Measurements from ENCODE around the gene NRTN.
"Not testable (repeated sequence)": the region's sequence is repeated elsewhere in the genome, so short reads cannot be mapped to it uniquely, and the experiment has no call there.

Gene NRTN

GRCh38 chr19:5851302-5851701, 46.4 kb downstream of the NRTN start, which contains the start of gene FUT3:
Gene FUT3, minus strand, starts transcription at chr19:5851449.
- H3K27me3 ChIP-seq (ENCODE audit: insufficient read depth, low read length): no peaks in the 10 kb centered on the region
- H2AK5ac ChIP-seq (ENCODE audit: low read length): no peak within 1 kb of the TSS
- H3K9me3 ChIP-seq (ENCODE audit: insufficient read depth, low read depth, low read length): no peaks in the 10 kb centered on the region
- WGBS (ENCODE audit: extremely low coverage, insufficient coverage, insufficient read length): no CpG with 5 or more reads among the region's 10 CpGs
- no peaks in the 10 kb centered on the region for H3K79me1 ChIP-seq (ENCODE audit: low read length)
- H3K23ac ChIP-seq (ENCODE audit: low read length): no peak within 1 kb of the TSS
- H2BK5ac ChIP-seq (ENCODE audit: low read depth, low read length, poor library complexity): no peak within 1 kb of the TSS
- no peak within 1 kb of the TSS for H3K4me3 ChIP-seq (ENCODE audit: low read depth, low read length)
- no peak within 1 kb of the TSS for H4K91ac ChIP-seq (ENCODE audit: low read depth, low read length)
- no peak within 1 kb of the TSS for H2BK12ac ChIP-seq (ENCODE audit: low read length)
- H3K14ac ChIP-seq (ENCODE audit: low read length): no peak within 1 kb of the TSS
- H3K4ac ChIP-seq (ENCODE audit: low read depth, low read length): no peak within 1 kb of the TSS
- no peak within 1 kb of the TSS for H4K8ac ChIP-seq (ENCODE audit: low read depth, low read length)
- H3K18ac ChIP-seq (ENCODE audit: low read length): no peak within 1 kb of the TSS
- no peak within 1 kb of the TSS for H4K12ac ChIP-seq (ENCODE audit: low read depth, low read length)
- H3K36me3 ChIP-seq (ENCODE audit: control insufficient read depth in 1 of 2, insufficient read depth in 2 of 2, low read length in 2 of 2): no peaks in the 10 kb centered on the region
- H3K4me1 ChIP-seq (ENCODE audit: control insufficient read depth in 1 of 2, insufficient read depth in 2 of 2, low read length in 2 of 2): no peaks in the 10 kb centered on the region
- no peaks in the 10 kb centered on the region for H3K79me2 ChIP-seq (ENCODE audit: control insufficient read depth, insufficient read depth, low read length, poor library complexity)
- H3K27ac ChIP-seq (ENCODE audit: low read depth, low read length): no peak within 1 kb of the TSS
- no peak for DNase-seq
- H3K4me2 ChIP-seq (ENCODE audit: low read length): no peak within 1 kb of the TSS
- H3K9ac ChIP-seq (ENCODE audit: low read length): no peak within 1 kb of the TSS
- H2BK120ac ChIP-seq (ENCODE audit: insufficient read depth, low read length, poor library complexity): no peak within 1 kb of the TSS
- no peak within 1 kb of the TSS for H2AFZ ChIP-seq (ENCODE audit: insufficient read depth, low read length, poor library complexity)

GRCh38 chr19:5854121-5854520, 49.3 kb downstream of the NRTN start:
- H2BK5ac ChIP-seq (ENCODE audit: low read depth, low read length, poor library complexity); H4K8ac ChIP-seq (ENCODE audit: low read depth, low read length); H3K4me3 ChIP-seq (ENCODE audit: low read depth, low read length); H3K79me2 ChIP-seq (ENCODE audit: control insufficient read depth, insufficient read depth, low read length, poor library complexity); H2BK120ac ChIP-seq (ENCODE audit: insufficient read depth, low read length, poor library complexity); H3K18ac ChIP-seq (ENCODE audit: low read length); H4K12ac ChIP-seq (ENCODE audit: low read depth, low read length); H3K9ac ChIP-seq (ENCODE audit: low read length); H3K14ac ChIP-seq (ENCODE audit: low read length); H3K27me3 ChIP-seq (ENCODE audit: insufficient read depth, low read length); DNase-seq; H2AK5ac ChIP-seq (ENCODE audit: low read length); H3K79me1 ChIP-seq (ENCODE audit: low read length); H3K4me2 ChIP-seq (ENCODE audit: low read length); H2BK12ac ChIP-seq (ENCODE audit: low read length); H3K4me1 ChIP-seq (ENCODE audit: control insufficient read depth in 1 of 2, insufficient read depth in 2 of 2, low read length in 2 of 2); H4K91ac ChIP-seq (ENCODE audit: low read depth, low read length); H2AFZ ChIP-seq (ENCODE audit: insufficient read depth, low read length, poor library complexity); H3K4ac ChIP-seq (ENCODE audit: low read depth, low read length); H3K23ac ChIP-seq (ENCODE audit: low read length); H3K27ac ChIP-seq (ENCODE audit: low read depth, low read length); H3K9me3 ChIP-seq (ENCODE audit: insufficient read depth, low read depth, low read length); H3K36me3 ChIP-seq (ENCODE audit: control insufficient read depth in 1 of 2, insufficient read depth in 2 of 2, low read length in 2 of 2): not testable (repeated sequence)
- WGBS (ENCODE audit: extremely low coverage, insufficient coverage, insufficient read length): no CpG with 5 or more reads among the region's 10 CpGs

GRCh38 chr19:5855151-5855550, 50.3 kb downstream of the NRTN start:
- not testable (repeated sequence) for H2AFZ ChIP-seq (ENCODE audit: insufficient read depth, low read length, poor library complexity); H3K9me3 ChIP-seq (ENCODE audit: insufficient read depth, low read depth, low read length); H3K4me1 ChIP-seq (ENCODE audit: control insufficient read depth in 1 of 2, insufficient read depth in 2 of 2, low read length in 2 of 2); H4K91ac ChIP-seq (ENCODE audit: low read depth, low read length); H3K4ac ChIP-seq (ENCODE audit: low read depth, low read length); H2BK120ac ChIP-seq (ENCODE audit: insufficient read depth, low read length, poor library complexity); H3K79me2 ChIP-seq (ENCODE audit: control insufficient read depth, insufficient read depth, low read length, poor library complexity); H2BK5ac ChIP-seq (ENCODE audit: low read depth, low read length, poor library complexity); H3K9ac ChIP-seq (ENCODE audit: low read length); H3K18ac ChIP-seq (ENCODE audit: low read length); H2AK5ac ChIP-seq (ENCODE audit: low read length); H3K79me1 ChIP-seq (ENCODE audit: low read length); H3K36me3 ChIP-seq (ENCODE audit: control insufficient read depth in 1 of 2, insufficient read depth in 2 of 2, low read length in 2 of 2); H4K12ac ChIP-seq (ENCODE audit: low read depth, low read length); H3K4me2 ChIP-seq (ENCODE audit: low read length); H3K27ac ChIP-seq (ENCODE audit: low read depth, low read length); H4K8ac ChIP-seq (ENCODE audit: low read depth, low read length); H3K23ac ChIP-seq (ENCODE audit: low read length); H3K14ac ChIP-seq (ENCODE audit: low read length); H3K27me3 ChIP-seq (ENCODE audit: insufficient read depth, low read length); H2BK12ac ChIP-seq (ENCODE audit: low read length); DNase-seq; H3K4me3 ChIP-seq (ENCODE audit: low read depth, low read length)
- no CpG with 5 or more reads among the region's 9 CpGs for WGBS (ENCODE audit: extremely low coverage, insufficient coverage, insufficient read length)

GRCh38 chr19:5857203-5858081, 52.6 kb downstream of the NRTN start:
- Histone ChIP-seq H4K91ac (ENCODE audit: low read depth, low read length) (no peak overlapping the region), H2AK5ac (ENCODE audit: low read length) (no peak overlapping the region), H3K23ac (ENCODE audit: low read length) (no peak overlapping the region), H3K36me3 (ENCODE audit: control insufficient read depth in 1 of 2, insufficient read depth in 2 of 2, low read length in 2 of 2) (no peaks in the 10 kb centered on the region), H3K4ac (ENCODE audit: low read depth, low read length) (no peak overlapping the region), H2BK120ac (ENCODE audit: insufficient read depth, low read length, poor library complexity) (no peak overlapping the region), H3K9me3 (ENCODE audit: insufficient read depth, low read depth, low read length) (peaks cover 1% of the 10 kb centered on the region), H3K79me2 (ENCODE audit: control insufficient read depth, insufficient read depth, low read length, poor library complexity) (no peaks in the 10 kb centered on the region), H3K4me2 (ENCODE audit: low read length) (no peak overlapping the region), H3K14ac (ENCODE audit: low read length) (no peak overlapping the region), H4K12ac (ENCODE audit: low read depth, low read length) (no peak overlapping the region), H3K79me1 (ENCODE audit: low read length) (no peaks in the 10 kb centered on the region), H3K9ac (ENCODE audit: low read length) (no peak overlapping the region), H2BK12ac (ENCODE audit: low read length) (no peak overlapping the region), H3K27me3 (ENCODE audit: insufficient read depth, low read length) (no peaks in the 10 kb centered on the region), H4K8ac (ENCODE audit: low read depth, low read length) (no peak overlapping the region), H2AFZ (ENCODE audit: insufficient read depth, low read length, poor library complexity) (no peak overlapping the region), H3K4me3 (ENCODE audit: low read depth, low read length) (no peak overlapping the region), H3K18ac (ENCODE audit: low read length) (no peak overlapping the region), H3K4me1 (ENCODE audit: control insufficient read depth in 1 of 2, insufficient read depth in 2 of 2, low read length in 2 of 2) (peaks cover 0 to 3% of the 10 kb centered on the region in 2 experiments), H2BK5ac (ENCODE audit: low read depth, low read length, poor library complexity) (no peak overlapping the region), H3K27ac (ENCODE audit: low read depth, low read length) (no peak overlapping the region)
- peak; percentile 95 to 98 for DNase-seq
- WGBS (ENCODE audit: extremely low coverage, insufficient coverage, insufficient read length): no CpG with 5 or more reads among the region's 18 CpGs
